AG09319 (cell line): ENCODE measurements around the gene CD72.
"Not testable (repeated sequence)": the region's sequence is repeated elsewhere in the genome, so short reads cannot be mapped to it uniquely, and the experiment has no call there.

Experiments
- DNase-seq: peaks from one replicate; pipeline ENCODE4 v3.0.0-alpha.2; 2010; ENCODE audit warnings: low read depth; ENCODE audit errors: extremely low read depth
- CTCF ChIP-seq: IDR thresholded peaks from 2 replicates; pipeline ENCODE4 v1.5.1; 2011; ENCODE audit warnings: low read depth, mild to moderate bottlenecking, inconsistent platforms, low read length, moderate library complexity

The CD72 gene

GRCh38 chr9:35649431-35650340 is 31.5 kb upstream of the CD72 start:
- DNase-seq, result no peak
- TF ChIP-seq CTCF, result no peak

- peak; percentile 89 for TF ChIP-seq CTCF
- no peak for DNase-seq
Measured at GRCh38 chr9:35646533-35647265, 28.5 kb upstream of the CD72 start.

GRCh38 chr9:35646153-35646532 is 27.9 kb upstream of the CD72 start:
- no peak for DNase-seq
- TF ChIP-seq CTCF, result peak; percentile 25

GRCh38 chr9:35645736-35646135 is 27.5 kb upstream of the CD72 start:
- not testable (repeated sequence) for DNase-seq

GRCh38 chr9:35643046-35643445 is 24.8 kb upstream of the CD72 start:
- DNase-seq, result no peak
- no peak for TF ChIP-seq CTCF

GRCh38 chr9:35641478-35641877 is 23.3 kb upstream of the CD72 start:
- not testable (repeated sequence) for DNase-seq

GRCh38 chr9:35640431-35640830 is 22.2 kb upstream of the CD72 start:
- DNase-seq, result not testable (repeated sequence)

- no peak for DNase-seq
- no peak for TF ChIP-seq CTCF
Measured at GRCh38 chr9:35639631-35640030, 21.4 kb upstream of the CD72 start.

GRCh38 chr9:35639225-35639624 is 21.0 kb upstream of the CD72 start:
- not testable (repeated sequence) for DNase-seq

- DNase-seq, result not testable (repeated sequence)
Measured at GRCh38 chr9:35638751-35639150, 20.5 kb upstream of the CD72 start.

- not testable (repeated sequence) for DNase-seq
Measured at GRCh38 chr9:35637427-35637955, 19.3 kb upstream of the CD72 start.

GRCh38 chr9:35636877-35637246 is 18.6 kb upstream of the CD72 start:
- DNase-seq, result not testable (repeated sequence)
